Stimulated activated CD8-positive, alpha-beta memory T cell treated with anti-CD3 and anti-CD28 coated beads, Interleukin-12 subunit alpha, Interleukin-12 subunit beta, amount 100 ng/mL, for 24 hours (primary cell): ENCODE data around the gene SCEL.

ENCODE experiments used
- DNase-seq: peaks from one replicate; pipeline ENCODE4 v3.0.0-alpha.2; 2020; ENCODE audit errors: extremely low read depth

The SCEL gene

GRCh38 chr13:77521595-77522367 lies 13.7 kb upstream of the SCEL start:
- no peak for DNase-seq

DNA sequence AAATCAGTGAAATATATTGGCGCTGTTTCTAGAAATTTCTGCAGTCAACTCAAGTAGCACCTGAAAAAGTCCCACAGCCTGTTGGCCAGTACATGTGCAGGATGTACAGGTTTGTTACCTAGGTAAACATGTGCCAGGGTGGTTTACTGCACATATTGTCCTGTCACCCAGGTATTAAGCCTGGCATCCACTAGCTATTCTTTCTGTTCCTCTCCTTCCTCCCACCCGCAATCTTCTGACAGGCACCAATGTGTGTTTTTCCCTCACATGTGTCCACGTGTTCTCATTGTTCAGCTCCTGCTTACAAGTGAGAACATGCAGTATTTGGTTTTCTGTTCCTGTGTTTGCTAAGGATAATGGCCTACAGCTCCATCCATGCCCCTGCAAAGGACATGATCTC lies 13.1 kb upstream of the SCEL start:
- DNase-seq: no peak

GRCh38 chr13:77523386-77523785 lies 12.1 kb upstream of the SCEL start:
- DNase-seq: no peak

DNA sequence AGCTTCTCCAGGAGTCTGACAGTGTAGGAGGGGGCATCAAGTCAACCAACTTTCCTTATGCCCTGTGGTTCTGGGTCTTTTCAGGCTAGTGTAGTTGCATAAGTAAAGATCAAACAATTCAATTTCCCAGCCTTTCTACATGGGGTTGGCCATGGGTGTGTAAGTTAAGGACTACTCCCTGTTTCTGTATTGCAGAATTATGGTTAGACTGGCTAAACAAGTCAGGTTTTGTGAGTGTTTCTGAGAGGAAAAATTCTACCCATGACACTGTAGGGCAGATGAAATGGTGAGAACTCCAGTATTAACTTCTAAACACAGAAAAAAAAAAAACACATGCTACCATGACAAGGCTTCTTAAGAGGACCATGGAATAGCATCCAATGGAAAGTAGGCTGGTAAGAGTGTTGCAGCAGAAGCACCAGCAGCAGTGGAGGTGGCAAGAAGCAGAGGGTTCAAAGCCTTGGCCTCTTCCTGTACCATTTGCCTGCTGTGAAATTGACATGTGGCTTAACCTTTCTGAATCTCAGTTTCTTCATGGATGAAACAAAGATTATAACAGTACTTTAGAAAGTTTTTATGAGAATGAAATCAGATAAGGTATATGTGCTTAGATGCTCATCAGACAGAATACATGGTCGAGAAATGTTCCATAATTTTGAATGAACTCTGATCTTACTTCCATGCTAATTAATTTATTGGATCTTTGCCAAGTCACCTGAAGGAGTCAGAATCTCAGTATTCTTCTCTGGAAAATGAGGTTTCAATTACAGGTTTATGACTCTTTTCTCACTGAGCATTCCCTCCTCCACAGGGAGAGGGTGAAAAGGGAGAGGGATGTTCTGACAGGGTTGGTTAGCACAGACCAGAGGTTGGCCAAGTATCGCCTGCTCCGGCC lies 11.4 kb upstream of the SCEL start:
- no peak for DNase-seq

DNA sequence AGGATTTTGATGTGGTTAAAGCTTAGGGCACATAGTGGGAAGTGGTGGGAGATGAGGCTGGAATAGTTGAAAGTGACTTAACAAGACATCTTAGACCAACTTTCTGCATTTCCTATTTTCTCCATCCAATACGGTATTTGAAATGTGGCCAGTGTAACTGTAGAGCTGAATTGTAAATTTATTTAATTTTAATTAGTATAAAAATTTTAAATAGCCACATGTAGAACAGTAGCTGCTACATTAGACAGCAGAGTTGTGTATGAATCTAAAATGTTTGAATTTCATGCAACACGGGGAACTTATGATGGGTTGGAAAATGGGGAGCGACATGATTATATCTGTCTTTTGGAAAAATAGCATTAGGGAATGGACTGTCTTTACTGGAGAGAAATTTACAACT lies 7.1 kb upstream of the SCEL start:
- no peak for DNase-seq

GRCh38 chr13:77528834-77529500 lies 6.5 kb upstream of the SCEL start:
- DNase-seq: no peak

DNA sequence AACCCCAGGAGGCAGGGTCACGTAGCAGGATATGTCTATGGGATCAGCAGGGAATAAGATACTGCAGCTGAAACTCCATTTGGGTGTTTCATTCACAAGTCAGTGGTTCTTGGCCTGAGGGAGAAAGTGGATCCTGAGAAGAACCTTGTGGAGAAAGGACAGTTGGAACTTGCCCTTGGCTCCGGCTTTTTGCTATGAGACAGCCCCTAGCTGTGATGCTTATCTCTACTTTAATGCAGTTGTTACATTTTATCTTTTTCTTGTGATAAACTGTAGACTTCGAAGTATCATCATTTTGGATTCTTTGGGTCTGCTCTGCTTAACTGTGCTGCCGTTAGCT lies 6.0 kb upstream of the SCEL start:
- no peak for DNase-seq

DNA sequence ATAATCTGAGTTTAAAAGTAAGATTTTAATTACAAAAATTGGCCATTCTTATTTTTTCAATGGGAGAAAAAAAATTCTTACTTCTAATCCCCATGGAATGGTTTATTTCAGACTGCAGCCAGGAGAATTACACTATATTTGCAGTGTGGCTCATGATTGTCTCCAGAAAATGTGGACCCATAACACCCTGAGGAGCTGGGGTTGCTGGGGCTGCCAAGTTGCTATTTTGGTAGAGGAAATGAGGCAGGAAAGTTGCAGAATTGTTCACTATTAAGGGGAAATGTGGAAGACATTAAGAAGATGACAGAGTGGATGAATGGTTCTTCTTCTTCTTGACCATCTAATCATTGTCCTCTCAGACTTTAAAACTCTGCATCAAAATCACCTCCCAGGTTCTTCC lies 4.6 kb upstream of the SCEL start:
- no peak for DNase-seq

GRCh38 chr13:77532983-77533382 lies 2.5 kb upstream of the SCEL start:
- no peak for DNase-seq

DNA sequence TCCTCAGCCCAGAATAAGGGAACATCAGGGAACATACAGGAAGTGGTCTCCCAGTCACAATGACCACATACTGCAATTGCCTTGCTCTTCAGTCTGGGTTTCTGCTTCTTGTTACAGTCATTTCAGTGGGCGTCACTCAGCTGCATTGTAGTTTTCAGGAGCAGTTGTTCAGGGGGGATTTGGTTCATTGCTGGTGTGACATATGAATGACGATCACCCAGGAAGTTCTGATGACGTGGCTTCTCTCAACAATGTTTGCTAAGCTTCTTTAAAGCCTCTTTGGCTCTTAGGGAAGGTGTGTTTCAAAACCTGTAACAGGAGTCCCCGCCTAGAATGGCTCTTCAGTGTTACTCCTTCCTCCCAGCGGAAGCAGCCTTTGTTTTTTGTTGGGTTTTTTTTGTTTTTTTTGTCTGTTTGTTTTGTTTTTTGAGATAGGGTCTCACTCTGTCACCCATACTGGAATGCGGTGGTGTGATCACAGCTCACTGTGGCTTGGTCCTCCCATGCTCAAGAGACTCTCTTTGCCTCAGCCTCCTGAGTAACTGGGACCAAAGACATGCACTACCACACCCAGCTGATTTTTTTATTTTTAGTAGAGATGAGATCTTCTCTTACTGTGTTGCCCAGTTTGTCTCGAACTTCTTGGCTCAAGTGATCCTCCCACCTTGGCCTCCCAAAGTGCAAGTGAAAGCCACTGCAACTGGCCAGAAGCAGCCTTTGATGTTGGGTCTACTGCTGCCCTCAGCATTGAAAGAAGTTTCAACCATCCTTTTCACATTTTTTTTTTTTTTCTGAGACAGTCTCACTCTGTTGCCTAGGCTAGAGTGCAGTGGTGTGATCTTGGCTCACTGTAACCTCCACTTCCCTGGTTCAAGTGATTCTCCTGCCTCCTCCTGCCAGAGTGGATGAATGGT lies 1.4 kb upstream of the SCEL start:
- no peak for DNase-seq

GRCh38 chr13:77536358-77536757 lies 852 bp downstream of the SCEL start:
- no peak for DNase-seq

- no peak for DNase-seq
Measured at GRCh38 chr13:77537289-77537919, 1.9 kb downstream of the SCEL start.

DNA sequence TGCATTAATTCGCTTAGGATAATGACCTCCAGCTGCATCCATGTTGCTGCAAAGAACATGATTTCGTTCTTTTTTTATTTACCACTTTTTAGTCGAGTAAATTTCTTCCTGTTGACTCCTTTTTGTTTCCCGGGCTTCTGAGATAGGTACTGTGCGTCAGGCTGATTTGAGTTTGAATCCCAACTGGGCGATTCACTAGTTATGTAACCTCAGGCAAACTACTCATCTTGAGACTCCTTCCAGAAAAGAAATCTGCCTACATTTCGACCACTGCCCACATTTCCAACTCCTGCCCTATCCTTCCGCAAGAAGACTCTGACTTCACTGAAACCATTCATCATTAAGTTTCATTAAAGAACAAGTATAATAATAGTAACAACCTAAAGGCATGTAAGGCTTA lies 8.2 kb downstream of the SCEL start:
- DNase-seq: no peak

DNA sequence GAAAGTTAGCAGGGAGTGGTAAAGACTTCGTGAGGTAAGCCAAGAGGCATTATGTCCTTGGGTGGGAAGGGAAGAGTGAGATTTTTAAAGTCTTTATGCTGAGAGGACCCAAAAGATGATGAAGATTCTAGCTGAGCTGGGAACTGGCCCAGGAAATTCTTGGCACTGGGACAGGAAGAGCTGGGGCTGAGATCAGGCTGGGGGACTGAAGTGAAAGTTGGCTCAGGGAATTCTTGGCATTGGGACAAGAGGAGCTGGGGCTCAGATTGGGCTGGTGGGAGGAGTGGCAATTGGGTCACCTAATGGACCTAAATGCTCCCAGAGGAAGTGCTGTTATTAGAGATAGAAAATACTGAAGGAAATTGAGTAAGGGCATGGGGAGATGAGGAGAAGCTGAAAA lies 8.8 kb downstream of the SCEL start:
- DNase-seq: no peak

DNA sequence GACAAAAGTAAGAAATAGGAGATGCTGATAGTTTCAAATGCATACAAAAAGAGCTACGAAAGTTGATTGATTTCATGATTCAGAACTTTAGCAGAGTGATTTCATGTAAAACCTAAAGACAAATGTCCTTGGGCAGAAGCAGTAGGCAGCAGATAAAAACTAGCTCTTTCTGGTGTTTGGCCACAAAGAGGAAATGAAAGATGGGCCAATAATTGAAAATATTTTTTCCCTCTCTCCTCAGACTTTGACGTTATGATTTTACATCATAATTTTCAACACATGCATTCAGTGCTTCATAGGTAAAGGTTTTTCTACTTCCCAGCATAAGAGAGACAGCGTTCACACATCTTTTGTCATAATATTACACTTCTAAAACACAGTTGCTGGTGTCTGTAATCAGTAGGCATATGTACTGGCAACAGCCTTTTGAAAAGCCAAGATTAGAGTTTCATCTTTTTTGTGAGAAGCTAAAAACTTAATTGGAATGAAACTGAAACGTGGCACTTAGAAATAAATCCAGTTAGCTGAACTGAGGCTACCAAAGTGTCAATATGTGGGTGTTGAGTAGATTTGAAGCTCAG lies 9.3 kb downstream of the SCEL start:
- DNase-seq: no peak

GRCh38 chr13:77545626-77546412 lies 10.3 kb downstream of the SCEL start:
- no peak for DNase-seq

DNA sequence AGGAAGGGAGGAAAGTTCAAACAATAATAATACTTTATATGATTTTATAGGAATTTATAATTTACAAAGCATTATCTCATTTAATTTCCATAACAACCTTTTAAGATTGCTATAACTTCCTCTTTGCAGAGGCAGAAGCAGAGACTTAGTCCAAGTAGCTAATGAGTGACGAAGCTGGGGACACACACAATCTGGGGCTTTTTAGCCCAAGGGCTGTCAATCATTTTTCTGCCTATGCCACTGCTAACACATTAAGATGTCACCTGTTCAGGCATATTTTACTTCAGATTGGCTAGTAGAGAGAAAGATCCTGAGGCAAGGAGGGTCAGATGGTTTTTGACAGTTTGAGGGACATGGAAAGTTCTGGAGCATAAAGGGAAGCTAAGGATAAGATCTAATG lies 12.6 kb downstream of the SCEL start:
- no peak for DNase-seq

DNA sequence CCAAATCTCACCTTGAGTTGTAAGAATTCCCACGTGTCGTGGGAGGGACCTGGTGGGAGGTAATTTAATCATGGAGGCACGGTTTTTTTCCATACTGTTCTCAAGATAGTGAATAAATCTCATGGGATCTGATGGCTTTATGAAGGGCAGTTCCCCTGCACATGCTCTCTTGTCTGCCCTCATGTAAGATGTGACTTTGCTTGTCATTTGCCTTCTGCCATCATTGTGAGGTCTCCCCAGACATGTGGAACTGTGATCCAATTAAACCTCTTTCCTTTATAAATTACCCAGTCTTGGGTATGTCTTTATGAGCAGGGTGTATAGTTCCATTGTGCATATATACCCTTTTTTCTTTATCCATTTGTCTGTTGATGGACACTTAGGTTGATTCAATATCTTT lies 13.1 kb downstream of the SCEL start:
- no peak for DNase-seq

- DNase-seq: no peak
Measured at GRCh38 chr13:77554069-77554468, 18.6 kb downstream of the SCEL start.

GRCh38 chr13:77555246-77555645 lies 19.7 kb downstream of the SCEL start:
- DNase-seq: no peak
